ENCODE results near the gene ADARB1.

ADARB1 gene

DNA sequence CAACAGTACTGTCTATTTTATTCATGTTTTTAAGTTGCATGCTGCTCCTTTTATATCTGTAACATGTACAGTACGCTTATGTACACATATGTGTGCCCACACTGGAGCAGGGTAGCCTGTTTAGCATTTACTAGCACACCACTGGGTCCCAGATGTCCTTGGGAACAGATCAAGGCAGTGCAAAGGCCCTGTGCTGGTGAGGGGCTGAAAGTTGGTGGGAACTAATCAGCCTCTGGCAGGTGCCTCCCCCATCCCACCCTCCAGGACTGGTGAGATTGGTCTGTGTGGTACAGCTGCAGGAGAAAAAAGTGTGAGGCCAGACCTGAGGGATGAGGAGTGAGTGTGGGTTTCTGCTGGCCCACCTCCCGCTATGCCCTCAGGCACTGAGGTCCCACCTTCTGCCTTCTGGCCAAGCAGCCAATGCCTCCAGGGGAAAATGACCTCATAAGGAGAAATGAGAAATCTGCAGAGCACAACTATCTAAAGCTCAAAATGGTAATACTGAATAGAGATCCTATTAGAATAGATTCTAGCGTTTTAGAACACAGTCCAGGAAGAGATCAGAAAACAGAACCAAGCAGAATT lies 154.4 kb downstream of the ADARB1 start:
- no peak overlapping the region for H3K4me2 ChIP-seq (ENCODE audit: insufficient read depth, low read length)
- TF ChIP-seq CTCF (IDR thresholded peaks at IDR 0.05; ENCODE audit: borderline replicate concordance, extremely low read depth, low read length, poor library complexity, severe bottlenecking) (no peak), EZH2 (IDR thresholded peaks at IDR 0.05; ENCODE audit: borderline replicate concordance, low read depth, low read length, severe bottlenecking) (no peak)

DNA sequence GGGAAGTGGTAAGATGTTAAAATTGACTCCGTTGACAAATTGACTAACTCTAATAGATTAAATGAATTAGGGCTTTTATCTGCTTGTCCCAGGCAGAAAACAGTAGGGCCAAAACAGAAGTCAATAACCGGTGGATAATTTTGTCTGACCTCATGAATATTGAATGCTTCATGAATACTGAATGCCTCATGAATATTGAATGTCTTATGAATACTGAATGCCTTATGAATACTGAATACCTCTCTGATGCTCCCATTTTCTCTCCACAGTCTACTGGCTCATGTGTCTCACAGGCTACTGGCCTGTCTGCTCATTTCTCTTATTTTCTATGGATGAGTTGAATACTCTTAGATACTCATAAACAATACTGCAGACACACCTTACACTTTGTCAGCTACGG lies 157.3 kb downstream of the ADARB1 start:
- no peaks in the 10 kb centered on the region for H3K27me3 ChIP-seq (ENCODE audit: insufficient read depth, low read length, poor library complexity)
- no peak overlapping the region for H3K9ac ChIP-seq (ENCODE audit: low read depth, low read length)
- no peak overlapping the region for H3K27ac ChIP-seq (ENCODE audit: low read length)
- H3K79me2 ChIP-seq (ENCODE audit: insufficient read depth, low read length), result no peaks in the 10 kb centered on the region
- H2AFZ ChIP-seq (ENCODE audit: low read depth, low read length), result no peak overlapping the region
- no peaks in the 10 kb centered on the region for H4K20me1 ChIP-seq (ENCODE audit: insufficient read depth, low read length)
- TF ChIP-seq EZH2 (IDR thresholded peaks at IDR 0.05; ENCODE audit: borderline replicate concordance, low read depth, low read length, severe bottlenecking) (no peak), CTCF (IDR thresholded peaks at IDR 0.05; ENCODE audit: borderline replicate concordance, extremely low read depth, low read length, poor library complexity, severe bottlenecking) (no peak)
- no peak for ATAC-seq (ENCODE audit: insufficient read depth, low read depth)
- H3K36me3 ChIP-seq (ENCODE audit: insufficient read depth, low read length), result no peaks in the 10 kb centered on the region
- no peak for DNase-seq
- H3K9me3 ChIP-seq (ENCODE audit: insufficient read depth, low read length, severe bottlenecking), result no peaks in the 10 kb centered on the region
- no peaks in the 10 kb centered on the region for H3K4me1 ChIP-seq (ENCODE audit: insufficient read depth, low read length)
- H3K4me2 ChIP-seq (ENCODE audit: insufficient read depth, low read length), result no peak overlapping the region
- H3K4me3 ChIP-seq (ENCODE audit: low read depth in 1 of 2, low read length in 2 of 2), result no peak overlapping the region

More for the DNA sequence above, 154.4 kb downstream of the ADARB1 start:
- Histone ChIP-seq H3K9ac (ENCODE audit: low read depth, low read length) (no peak overlapping the region), H4K20me1 (ENCODE audit: insufficient read depth, low read length) (no peaks in the 10 kb centered on the region), H3K27ac (ENCODE audit: low read length) (no peak overlapping the region), H2AFZ (ENCODE audit: low read depth, low read length) (no peak overlapping the region), H3K4me3 (ENCODE audit: low read depth in 1 of 2, low read length in 2 of 2) (no peak overlapping the region), H3K36me3 (ENCODE audit: insufficient read depth, low read length) (no peaks in the 10 kb centered on the region), H3K9me3 (ENCODE audit: insufficient read depth, low read length, severe bottlenecking) (no peaks in the 10 kb centered on the region), H3K79me2 (ENCODE audit: insufficient read depth, low read length) (no peaks in the 10 kb centered on the region), H3K4me1 (ENCODE audit: insufficient read depth, low read length) (no peaks in the 10 kb centered on the region), H3K27me3 (ENCODE audit: insufficient read depth, low read length, poor library complexity) (no peaks in the 10 kb centered on the region)
- ATAC-seq (ENCODE audit: insufficient read depth, low read depth) (no peak), DNase-seq (no peak)

- H3K4me3 ChIP-seq (ENCODE audit: low read depth in 1 of 2, low read length in 2 of 2), result no peak overlapping the region
- no peaks in the 10 kb centered on the region for H3K4me1 ChIP-seq (ENCODE audit: insufficient read depth, low read length)
- H4K20me1 ChIP-seq (ENCODE audit: insufficient read depth, low read length), result no peaks in the 10 kb centered on the region
- H3K36me3 ChIP-seq (ENCODE audit: insufficient read depth, low read length), result no peaks in the 10 kb centered on the region
- ATAC-seq (ENCODE audit: insufficient read depth, low read depth), result no peak
- no peaks in the 10 kb centered on the region for H3K27me3 ChIP-seq (ENCODE audit: insufficient read depth, low read length, poor library complexity)
- H3K27ac ChIP-seq (ENCODE audit: low read length), result no peak overlapping the region
- no peak for TF ChIP-seq CTCF (IDR thresholded peaks at IDR 0.05; ENCODE audit: borderline replicate concordance, extremely low read depth, low read length, poor library complexity, severe bottlenecking)
- TF ChIP-seq EZH2 (IDR thresholded peaks at IDR 0.05; ENCODE audit: borderline replicate concordance, low read depth, low read length, severe bottlenecking), result no peak
- H3K9me3 ChIP-seq (ENCODE audit: insufficient read depth, low read length, severe bottlenecking), result no peaks in the 10 kb centered on the region
- H3K79me2 ChIP-seq (ENCODE audit: insufficient read depth, low read length), result no peaks in the 10 kb centered on the region
- no peak overlapping the region for H3K4me2 ChIP-seq (ENCODE audit: insufficient read depth, low read length)
- no peak overlapping the region for H3K9ac ChIP-seq (ENCODE audit: low read depth, low read length)
- no peak overlapping the region for H2AFZ ChIP-seq (ENCODE audit: low read depth, low read length)
- no peak for DNase-seq
Observed at GRCh38 chr21:45234127-45234526, 159.7 kb downstream of the ADARB1 start.
